HG03469 (cell line): Measurements from ENCODE around the gene LILRA6.

Source experiments
- ATAC-seq: cut with Tn5 transposase; IDR thresholded peaks from one replicate; pipeline ENCODE4 v1.9.1; 2021; ENCODE audit warnings: mild to moderate bottlenecking, moderate library complexity, moderate number of reproducible peaks; ENCODE audit not compliant: unreplicated experiment

LILRA6 gene

GRCh38 chr19:54189145-54189734, 53.4 kb downstream of the LILRA6 start, which contains the start of gene MBOAT7:
Gene MBOAT7 (minus strand): TSS chr19:54189580. CDS start chr19:54188508, 1,072 bp downstream.
- ATAC-seq: peak; percentile 7

GRCh38 chr19:54188215-54188871, 54.2 kb downstream of the LILRA6 start:
- ATAC-seq: no peak

- no peak for ATAC-seq
Measured at GRCh38 chr19:54186934-54187381, 55.6 kb downstream of the LILRA6 start.
